Activated T-helper 1 cell treated with anti-CD3 and anti-CD28 coated beads, Interleukin-12 subunit alpha, Interleukin-12 subunit beta, Interleukin-2, Interleukin-4 antibody, amounts not matched to agents 30 ng/mL and 10 ng/mL and 1 ng/mL, durations not matched to agents 14 hours and 24 hours and 36 hours (primary cell): ENCODE data around the gene MAML3. TPM values are rescaled to one million over a fixed set of nuclear protein-coding genes. Genes with fewer than 3 reads are reported as not detected.
A peak's percentile ranks its signal among the peaks of the same experiment; 100 is the strongest.

ENCODE experiments used
- DNase-seq: peaks from one replicate; pipeline ENCODE4 v3.0.0; 2021; ENCODE audit warnings: low spot score
- H3K27ac Mint-ChIP-seq: one replicate; pipeline ENCODE4 v1.8.0; 2021; ENCODE audit warnings: mild to moderate bottlenecking, mixed read lengths
- H3K27me3 Mint-ChIP-seq: one replicate; pipeline ENCODE4 v1.8.0; 2022; ENCODE audit warnings: mild to moderate bottlenecking, moderate library complexity, mixed read lengths; ENCODE audit not compliant: insufficient read depth
- H3K36me3 Mint-ChIP-seq: one replicate; pipeline ENCODE4 v1.8.0; 2021; ENCODE audit warnings: low read depth, mixed read lengths
- H3K4me1 Mint-ChIP-seq: one replicate; pipeline ENCODE4 v1.8.0; 2021; ENCODE audit warnings: low read depth, mixed read lengths
- H3K4me3 Mint-ChIP-seq: one replicate; pipeline ENCODE4 v1.8.0; 2021; ENCODE audit warnings: mild to moderate bottlenecking, moderate library complexity, mixed read lengths
- H3K9me3 Mint-ChIP-seq: one replicate; pipeline ENCODE4 v1.8.0; 2021; ENCODE audit warnings: mixed read lengths
- intact Hi-C: fragments of 100-400 bp; cut with micrococcal nuclease; formaldehyde crosslinking; loops from one replicate; pipeline ENCODE4 v1.15.1; 2024
- total RNA-seq: library from RNA; stranded (reverse); gene quantifications from 2 replicates; pipeline ENCODE4 v1.2.3, GENCODE V29; 2022

MAML3 gene
- total RNA-seq, 1 donor from 2014 or later, result 0.47 TPM

DNA sequence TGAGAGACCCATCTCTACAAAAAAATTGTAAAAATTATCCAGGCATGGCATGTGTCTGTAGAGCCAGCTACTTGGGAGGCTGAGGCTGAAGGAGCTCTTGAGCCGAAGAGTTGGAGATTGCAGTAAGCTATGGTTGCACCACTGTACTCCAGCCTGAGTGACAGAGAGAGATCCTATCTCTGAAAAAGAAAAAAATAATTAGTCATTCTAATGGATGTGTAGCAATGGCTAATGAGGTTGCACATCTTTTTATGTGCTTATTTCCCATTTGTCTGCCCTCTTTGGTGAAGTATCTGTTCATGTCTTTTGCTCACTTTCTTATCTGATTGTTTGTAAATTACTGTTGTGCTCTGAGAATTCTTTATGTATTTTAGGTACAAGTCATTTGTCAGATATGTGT, 19.0 kb upstream of the MAML3 start:
- no peak for DNase-seq
- Mint-ChIP-seq H3K36me3 (no peaks in the 10 kb centered on the region), H3K27ac (no peak overlapping the region), H3K4me1 (no peaks in the 10 kb centered on the region), H3K9me3 (no peaks in the 10 kb centered on the region), H3K4me3 (no peak overlapping the region), H3K27me3 (peaks cover 35% of the 10 kb centered on the region)
- intact Hi-C loops, result no loop called here

DNA sequence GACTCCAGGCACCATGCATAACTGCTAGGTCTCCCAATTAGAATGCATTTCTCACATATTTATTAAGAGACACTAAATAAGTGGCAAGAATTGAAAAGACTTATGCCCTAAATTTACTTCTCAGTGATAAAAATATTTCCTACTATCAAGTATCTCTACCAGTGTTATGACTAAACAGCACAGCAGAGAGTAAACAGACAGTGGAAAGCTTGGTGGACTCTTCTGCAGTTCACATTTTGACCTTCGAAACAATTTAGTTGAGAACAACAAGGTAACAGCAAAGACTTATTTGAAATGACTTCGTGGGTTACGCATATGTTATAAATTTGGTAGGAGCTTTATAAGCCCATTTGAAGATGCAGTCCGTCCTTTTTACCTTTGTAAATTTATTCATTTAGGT, 16.3 kb upstream of the MAML3 start:
- Mint-ChIP-seq H3K36me3 (no peaks in the 10 kb centered on the region), H3K4me1 (no peaks in the 10 kb centered on the region), H3K4me3 (no peak overlapping the region), H3K9me3 (no peaks in the 10 kb centered on the region), H3K27me3 (peaks cover 27% of the 10 kb centered on the region), H3K27ac (no peak overlapping the region)
- DNase-seq, result no peak
- intact Hi-C loops, result no loop called here

DNA sequence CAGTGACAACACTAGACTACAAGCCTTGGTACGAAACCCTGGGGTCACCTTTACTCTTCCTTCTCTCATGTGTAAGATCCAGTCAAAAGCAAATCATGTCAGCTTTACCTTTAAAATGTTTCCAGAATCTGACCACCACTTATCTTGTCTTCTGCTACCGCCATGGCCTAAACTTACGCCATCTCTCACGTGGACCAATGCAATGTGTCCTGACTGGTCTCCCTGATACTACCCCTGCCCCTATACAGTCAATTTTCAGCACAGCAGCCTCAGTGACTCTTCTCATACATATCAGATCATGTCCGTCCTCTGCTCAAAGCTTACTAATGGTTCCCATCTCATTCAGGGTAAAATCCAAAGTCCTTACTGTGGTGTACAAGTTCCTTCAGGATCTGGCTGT, 15.0 kb upstream of the MAML3 start:
- Mint-ChIP-seq H3K27me3 (peaks cover 22% of the 10 kb centered on the region), H3K36me3 (no peaks in the 10 kb centered on the region), H3K4me3 (no peak overlapping the region), H3K4me1 (no peaks in the 10 kb centered on the region), H3K9me3 (no peaks in the 10 kb centered on the region), H3K27ac (no peak overlapping the region)
- DNase-seq, result no peak
- intact Hi-C loops, result no loop called here

DNA sequence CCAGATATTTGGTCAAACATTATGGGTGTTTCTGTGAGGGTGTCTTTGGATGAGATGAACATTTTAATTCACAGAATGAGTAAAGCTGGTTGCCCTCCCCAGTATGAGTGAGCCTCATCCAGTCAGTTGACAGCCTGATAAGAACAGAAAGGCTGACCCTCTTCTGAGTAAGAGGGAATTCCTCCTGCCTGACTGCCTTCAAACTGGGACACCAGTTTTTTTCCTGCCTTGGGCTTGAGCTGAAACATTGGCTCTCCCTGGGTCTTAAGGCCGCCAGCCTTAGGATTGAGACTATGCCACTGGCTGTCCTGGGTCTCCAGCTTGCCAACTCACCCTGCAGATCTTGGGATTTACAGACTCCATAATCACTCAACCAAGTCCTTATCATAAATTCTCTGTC, 14.5 kb upstream of the MAML3 start:
- no peak for DNase-seq
- Mint-ChIP-seq H3K36me3 (no peaks in the 10 kb centered on the region), H3K27ac (no peak overlapping the region), H3K27me3 (peaks cover 25% of the 10 kb centered on the region), H3K9me3 (no peaks in the 10 kb centered on the region), H3K4me3 (no peak overlapping the region), H3K4me1 (no peaks in the 10 kb centered on the region)
- intact Hi-C loops, result no loop called here

DNA sequence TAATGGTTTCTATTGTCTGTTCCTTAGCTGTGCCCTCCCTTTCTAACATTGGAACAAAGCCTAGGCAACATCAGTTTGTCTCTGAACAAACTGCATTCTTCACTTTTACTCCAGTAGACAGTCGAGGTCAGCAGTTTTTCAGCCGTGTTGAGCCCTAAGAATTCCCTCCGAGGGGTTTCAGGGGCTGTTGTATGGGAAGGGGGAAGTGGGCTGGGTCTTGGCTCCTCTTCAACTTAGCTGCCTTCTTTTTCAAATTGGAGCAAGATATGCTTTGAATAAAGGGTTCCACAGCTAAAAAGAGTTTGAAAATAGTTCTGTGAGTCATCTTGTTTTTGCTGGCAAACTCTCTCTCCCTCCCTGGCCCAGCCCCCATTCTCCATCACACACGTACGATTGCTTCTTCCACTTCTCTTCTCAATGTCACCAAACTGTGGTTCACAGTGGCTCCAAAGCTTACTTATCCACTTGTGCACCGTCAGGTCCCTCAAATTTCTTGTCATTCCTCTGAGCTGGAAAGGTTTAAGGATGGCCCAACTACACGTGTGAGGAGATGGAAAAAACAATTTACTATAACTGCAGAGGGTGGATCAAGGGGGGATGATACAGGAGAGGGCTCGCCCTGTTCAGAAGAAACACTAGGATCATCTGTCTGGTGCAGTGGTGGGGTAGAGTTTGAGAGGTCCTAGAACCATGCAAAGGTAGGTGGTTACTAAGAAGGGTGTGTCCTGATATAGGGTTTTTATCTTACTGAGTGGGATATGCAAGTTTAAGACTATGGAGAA, 9.2 kb upstream of the MAML3 start:
- Mint-ChIP-seq H3K4me3 (no peak overlapping the region), H3K4me1 (no peaks in the 10 kb centered on the region), H3K27ac (no peak overlapping the region), H3K9me3 (no peaks in the 10 kb centered on the region), H3K36me3 (no peaks in the 10 kb centered on the region), H3K27me3 (peaks cover 30% of the 10 kb centered on the region)
- no peak for DNase-seq
- intact Hi-C loops, result no loop called here

DNA sequence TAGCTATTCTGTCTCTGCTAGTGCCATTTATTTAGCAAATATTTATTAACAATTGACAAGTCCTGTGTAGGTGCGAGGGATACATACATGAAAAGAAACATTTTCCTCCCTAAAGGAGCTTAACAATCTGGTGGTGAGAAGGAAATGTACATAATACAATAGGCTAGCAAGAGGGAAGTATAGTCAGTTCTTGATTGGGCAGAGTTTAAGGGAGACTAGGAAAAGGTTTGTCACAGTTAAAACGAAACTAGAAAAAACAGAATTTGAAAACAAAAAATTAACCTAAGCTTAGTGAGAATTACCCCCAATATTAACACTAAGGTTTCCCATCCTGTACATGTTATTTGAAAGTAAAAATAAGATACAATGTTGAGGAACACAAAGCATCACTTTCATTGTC, 8.6 kb upstream of the MAML3 start:
- no peak for DNase-seq
- intact Hi-C loops, result no loop called here
- Mint-ChIP-seq H3K9me3 (no peaks in the 10 kb centered on the region), H3K27me3 (peaks cover 35% of the 10 kb centered on the region), H3K36me3 (no peaks in the 10 kb centered on the region), H3K27ac (no peak overlapping the region), H3K4me1 (peaks cover 1% of the 10 kb centered on the region), H3K4me3 (no peak overlapping the region)

DNA sequence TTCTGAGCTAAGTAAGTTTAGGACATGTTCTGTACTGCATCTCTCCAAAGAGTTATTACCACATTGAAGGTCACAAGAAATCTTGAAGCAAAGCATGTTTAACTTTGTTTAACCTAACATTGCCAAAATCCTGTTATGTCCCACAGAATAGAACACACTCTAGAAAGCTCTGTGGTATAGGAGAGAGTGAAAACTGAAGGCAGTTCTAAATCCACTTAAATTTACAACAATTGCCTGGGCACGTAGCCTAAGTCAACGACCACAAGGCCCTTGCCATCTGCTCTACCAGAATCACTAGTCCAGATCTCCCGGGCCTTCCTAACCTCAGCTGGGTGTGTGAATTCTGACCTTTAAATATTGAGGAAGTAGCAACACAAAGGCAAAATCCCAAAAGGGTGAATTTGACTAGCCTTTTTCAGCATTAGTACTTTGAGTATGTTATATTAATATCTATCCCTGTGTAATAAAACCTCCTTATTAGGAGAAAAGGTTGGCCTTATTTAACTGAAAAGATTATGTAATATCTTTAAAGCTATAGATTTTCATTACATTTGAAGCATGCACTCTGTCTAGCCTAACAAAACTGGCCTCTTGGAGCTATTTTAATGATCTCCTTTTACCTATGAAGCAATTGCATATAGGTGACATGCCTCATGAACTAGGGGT, 4.5 kb upstream of the MAML3 start:
- DNase-seq, result no peak
- intact Hi-C loops, result loop anchor here (5.0 to 10.0 kb wide), 2 partner anchors 706 to 894 kb away; partner anchors contain the start of gene RAB33B
- H3K9me3 Mint-ChIP-seq, result no peaks in the 10 kb centered on the region
- H3K4me1 Mint-ChIP-seq, result peaks cover 32% of the 10 kb centered on the region
- peaks cover 53% of the 10 kb centered on the region for H3K27me3 Mint-ChIP-seq
- H3K27ac Mint-ChIP-seq, result no peak overlapping the region
- H3K4me3 Mint-ChIP-seq, result no peak overlapping the region
- H3K36me3 Mint-ChIP-seq, result peaks cover 3% of the 10 kb centered on the region

DNA sequence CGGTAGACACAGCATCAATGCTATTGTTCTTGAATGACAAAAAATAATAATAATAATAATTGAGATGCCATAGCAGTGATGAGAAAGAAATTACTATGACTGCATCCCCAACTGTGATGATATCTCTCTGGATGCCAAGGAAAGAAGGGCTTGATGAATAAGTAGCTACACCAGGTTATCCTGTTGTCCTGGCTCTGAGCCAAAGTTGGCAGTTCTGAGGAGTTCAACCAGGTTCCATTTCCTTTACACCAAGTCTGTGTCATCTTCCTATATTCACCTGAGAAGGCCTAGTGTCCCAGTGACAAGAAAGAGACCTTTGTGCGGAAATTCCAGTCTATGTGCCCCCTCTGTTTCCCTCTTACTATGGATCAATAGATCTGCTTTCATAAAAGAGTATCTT, 3.4 kb upstream of the MAML3 start:
- H3K9me3 Mint-ChIP-seq, result no peaks in the 10 kb centered on the region
- no peak overlapping the region for H3K27ac Mint-ChIP-seq
- H3K27me3 Mint-ChIP-seq, result peaks cover 55% of the 10 kb centered on the region
- intact Hi-C loops, result loop anchor here (2.0 to 10.0 kb wide), 5 partner anchors 77 to 893 kb away; partner anchors contain the start of gene RAB33B
- DNase-seq, result no peak
- H3K36me3 Mint-ChIP-seq, result peaks cover 3% of the 10 kb centered on the region
- H3K4me1 Mint-ChIP-seq, result peaks cover 38% of the 10 kb centered on the region
- H3K4me3 Mint-ChIP-seq, result no peak overlapping the region

DNA sequence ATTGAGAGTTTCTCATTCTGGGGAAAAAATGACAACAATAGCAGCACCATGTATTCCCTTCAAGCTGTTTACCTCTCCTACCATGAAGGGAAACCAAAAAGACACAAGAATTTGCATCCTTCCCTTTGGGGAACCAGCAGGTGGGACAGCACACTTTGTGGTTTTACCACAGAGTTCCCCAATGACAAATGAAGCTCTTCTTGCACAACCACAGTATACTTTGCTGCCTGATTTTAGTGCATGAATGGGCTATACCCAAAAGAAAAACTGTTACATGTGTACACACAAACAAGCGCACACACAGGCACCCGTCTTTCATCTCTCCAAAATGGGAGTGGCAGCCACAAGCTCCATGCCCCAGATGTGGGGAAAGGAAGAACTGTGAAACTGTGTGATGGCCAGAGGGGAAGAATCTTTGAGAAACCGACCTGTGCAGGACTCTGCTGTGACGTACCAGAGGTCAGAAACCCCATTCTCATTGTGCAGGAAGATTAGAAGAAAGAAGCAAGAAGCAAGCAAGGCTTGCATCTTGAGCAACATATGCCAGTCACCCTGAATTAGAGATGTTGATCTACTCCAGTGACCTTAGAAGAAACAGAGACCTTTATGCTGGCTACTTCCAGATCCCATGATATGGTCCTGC, 2.7 kb upstream of the MAML3 start:
- peak; percentile 9 for DNase-seq
- Mint-ChIP-seq H3K4me1 (peaks cover 44% of the 10 kb centered on the region), H3K4me3 (peak overlapping the region; percentile 62), H3K27ac (peak overlapping the region; percentile 63), H3K9me3 (no peaks in the 10 kb centered on the region), H3K36me3 (peaks cover 3% of the 10 kb centered on the region), H3K27me3 (peaks cover 56% of the 10 kb centered on the region)
- intact Hi-C loops, result loop anchor here (1.0 to 10.0 kb wide), 10 partner anchors 53 to 892 kb away; partner anchors contain the start of genes RAB33B and SCOC

DNA sequence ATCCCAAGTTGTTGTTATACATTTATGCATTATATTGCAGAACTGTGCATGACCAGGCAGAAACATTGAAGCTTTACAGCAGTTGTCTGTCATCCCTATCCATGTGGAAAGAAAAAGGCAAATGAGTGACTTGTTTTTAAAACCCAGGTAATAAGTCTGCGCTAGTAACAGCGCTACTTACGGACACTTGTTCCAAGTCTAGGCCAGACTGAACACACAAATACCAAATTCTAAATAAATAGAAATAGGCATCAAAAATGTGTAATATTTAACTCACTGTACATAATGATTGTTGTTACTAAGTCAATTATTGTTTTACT, 548 bp upstream of the MAML3 start:
- DNase-seq, result no peak
- Mint-ChIP-seq H3K27me3 (peaks cover 63% of the 10 kb centered on the region), H3K36me3 (peaks cover 3% of the 10 kb centered on the region), H3K27ac (peak overlapping the region; percentile 8), H3K4me1 (peaks cover 52% of the 10 kb centered on the region), H3K9me3 (no peaks in the 10 kb centered on the region), H3K4me3 (peak overlapping the region; percentile 86)
- intact Hi-C loops, result loop anchor here (1.0 to 10.0 kb wide), 7 partner anchors 95 to 890 kb away; partner anchors contain the start of genes ELMOD2 and SETD7

DNA sequence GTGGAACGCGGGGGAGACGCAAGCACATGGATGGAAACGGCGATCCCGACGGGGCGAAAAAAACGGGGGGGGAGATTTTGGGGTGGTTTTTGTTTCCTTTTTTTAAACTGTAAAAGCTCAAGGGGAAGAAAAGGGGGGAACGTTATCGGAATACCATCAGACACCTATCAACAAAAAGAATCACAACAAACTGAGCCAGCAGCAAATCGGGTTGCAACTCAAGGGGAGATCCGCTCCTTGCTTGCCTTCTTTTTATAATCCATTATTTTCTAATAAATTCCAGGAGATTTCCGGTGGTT, 616 bp downstream of the MAML3 start:
- intact Hi-C loops, result loop anchor here (2.0 to 10.0 kb wide), 8 partner anchors 141 to 1069 kb away; partner anchors contain the start of genes ELF2, ELMOD2 and SETD7
- H3K27ac Mint-ChIP-seq, result peak overlapping the region; percentile 63
- H3K9me3 Mint-ChIP-seq, result no peaks in the 10 kb centered on the region
- peaks cover 59% of the 10 kb centered on the region for H3K4me1 Mint-ChIP-seq
- H3K27me3 Mint-ChIP-seq, result peaks cover 69% of the 10 kb centered on the region
- peak overlapping the region; percentile 86 for H3K4me3 Mint-ChIP-seq
- H3K36me3 Mint-ChIP-seq, result peaks cover 3% of the 10 kb centered on the region
- DNase-seq, result no peak

DNA sequence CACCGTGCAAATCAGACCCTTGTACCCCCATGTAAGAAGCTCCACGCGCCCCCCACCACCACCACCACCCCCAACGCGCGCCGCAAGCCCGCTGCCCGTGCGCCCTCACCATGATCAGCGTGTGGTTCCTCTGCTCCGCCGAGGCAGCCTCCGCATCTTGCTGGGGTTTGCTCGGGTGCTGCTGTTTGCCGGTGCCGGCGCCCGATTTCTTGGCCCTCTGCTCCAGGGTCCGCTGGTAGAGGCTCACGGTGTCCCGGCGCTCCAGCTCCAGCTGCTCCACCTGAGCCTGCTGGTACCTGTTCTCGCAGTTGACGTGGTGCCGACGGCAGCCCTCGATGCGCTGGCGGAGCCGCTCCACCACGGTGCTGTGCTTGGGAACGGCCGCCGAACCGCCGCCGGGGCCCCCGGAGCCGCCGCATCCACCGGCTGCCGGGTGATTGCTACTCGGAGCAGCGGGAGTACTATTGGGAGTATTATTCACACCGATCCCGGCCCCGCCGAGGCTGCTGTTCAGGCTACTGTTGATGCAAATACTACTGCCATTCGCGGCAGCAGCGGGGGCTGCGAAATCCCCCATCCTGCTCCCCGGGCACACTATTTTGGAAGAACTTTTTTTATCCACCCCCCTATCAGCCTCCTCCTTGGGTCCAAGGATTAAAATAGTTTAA, 1.1 kb downstream of the MAML3 start:
- peak overlapping the region; percentile 63 for H3K27ac Mint-ChIP-seq
- H3K9me3 Mint-ChIP-seq, result no peaks in the 10 kb centered on the region
- intact Hi-C loops, result loop anchor here (1.0 to 10.0 kb wide), 9 partner anchors 140 to 1068 kb away; partner anchors contain the start of genes ELF2, ELMOD2, SCOC and SETD7
- peak; percentile 17 for DNase-seq
- H3K27me3 Mint-ChIP-seq, result peaks cover 69% of the 10 kb centered on the region
- peak overlapping the region; percentile 86 for H3K4me3 Mint-ChIP-seq
- H3K4me1 Mint-ChIP-seq, result peaks cover 59% of the 10 kb centered on the region
- H3K36me3 Mint-ChIP-seq, result peaks cover 3% of the 10 kb centered on the region
